Femur (tissue), 1 donor: ENCODE measurements around the gene ABI2.
"Not testable (repeated sequence)": the region's sequence is repeated elsewhere in the genome, so short reads cannot be mapped to it uniquely, and the experiment has no call there.

Source experiments
- DNase-seq: peaks from one replicate; pipeline ENCODE4 v3.0.0-alpha.2; 2017

Gene ABI2

DNA sequence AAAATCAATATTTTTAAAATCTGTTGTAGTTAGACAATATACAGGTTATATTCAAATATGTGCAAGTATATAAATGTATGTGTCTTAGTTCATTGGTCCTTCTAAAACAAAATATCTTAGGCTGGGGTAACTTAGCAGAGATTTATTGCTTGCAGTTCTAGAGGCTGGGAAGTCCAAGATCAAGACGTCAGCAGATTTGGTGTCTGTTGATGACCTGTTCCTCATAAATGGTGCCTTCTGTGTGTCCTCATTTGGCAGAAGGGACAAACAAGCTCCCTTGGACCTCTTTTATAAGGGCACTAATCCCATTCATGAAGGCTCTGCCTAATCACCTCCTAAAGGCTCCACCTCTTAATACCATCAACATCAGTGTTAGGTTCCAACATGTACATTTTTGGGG lies 31.3 kb downstream of the ABI2 start:
- DNase-seq: no peak

DNA sequence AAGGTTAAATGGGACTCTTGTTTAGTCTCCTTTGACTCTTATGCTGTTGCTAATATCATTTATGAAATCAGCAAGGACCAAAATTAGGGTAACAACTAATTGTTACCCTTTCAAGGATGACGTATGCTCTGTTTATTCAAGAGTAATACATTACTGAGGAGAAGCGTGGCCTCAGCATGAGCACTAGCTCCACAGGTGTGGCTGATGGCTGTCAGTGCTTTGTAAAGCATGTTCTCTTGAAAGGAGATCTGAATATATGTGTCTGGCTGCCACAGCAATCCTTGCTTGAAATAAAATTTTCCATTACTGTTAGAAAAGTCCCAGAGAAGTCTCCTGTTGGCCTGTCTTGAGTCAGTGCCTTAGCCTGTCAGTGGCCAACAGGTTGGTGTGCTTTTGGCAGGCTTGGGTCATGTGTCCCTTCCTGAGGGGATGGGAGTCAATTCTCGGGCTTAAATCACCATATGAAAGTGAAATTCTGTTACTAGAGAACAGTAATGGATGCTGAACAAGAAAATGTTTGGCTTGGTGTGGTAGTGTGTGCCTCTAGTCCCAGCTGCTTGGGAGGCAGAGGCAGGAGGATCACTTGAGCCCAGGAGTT lies 32.7 kb downstream of the ABI2 start:
- no peak for DNase-seq

DNA sequence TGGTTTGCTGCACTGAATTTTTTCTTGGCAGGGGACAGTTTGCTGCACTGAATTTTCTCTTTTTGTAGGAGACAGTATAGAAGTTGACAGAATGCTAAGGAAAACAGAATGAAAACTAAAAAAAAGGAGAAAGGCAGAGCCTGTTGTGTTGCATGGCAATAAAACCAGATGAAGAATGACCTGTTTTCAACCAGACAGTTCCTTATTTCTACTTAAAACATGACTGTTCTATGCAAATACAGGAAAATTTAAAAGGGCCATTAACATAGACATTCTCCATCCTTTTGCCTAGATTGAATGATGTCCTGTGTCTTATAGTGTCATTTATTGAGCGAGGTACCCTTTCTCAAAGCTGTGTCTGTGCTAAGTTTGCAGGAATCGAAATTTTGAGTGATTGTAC lies 33.3 kb downstream of the ABI2 start:
- no peak for DNase-seq

DNA sequence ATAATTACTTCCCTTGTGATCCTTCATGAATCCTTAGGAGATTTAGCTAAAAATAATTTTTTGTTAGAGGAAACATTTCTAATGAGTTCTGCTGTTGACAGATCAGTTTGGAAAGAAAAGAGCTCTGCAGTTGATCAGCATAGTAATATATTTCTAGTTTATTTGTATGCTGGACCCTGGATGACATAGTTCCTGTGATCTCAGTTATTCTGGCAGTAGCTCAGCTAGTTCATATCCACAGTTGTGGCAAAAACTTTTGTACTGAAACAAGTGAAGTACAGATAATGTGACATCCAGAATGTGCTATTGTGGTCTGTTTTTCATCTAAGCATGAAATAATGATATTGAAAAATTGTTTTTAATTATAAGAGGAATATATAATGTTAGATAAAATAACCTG lies 33.7 kb downstream of the ABI2 start:
- no peak for DNase-seq

DNA sequence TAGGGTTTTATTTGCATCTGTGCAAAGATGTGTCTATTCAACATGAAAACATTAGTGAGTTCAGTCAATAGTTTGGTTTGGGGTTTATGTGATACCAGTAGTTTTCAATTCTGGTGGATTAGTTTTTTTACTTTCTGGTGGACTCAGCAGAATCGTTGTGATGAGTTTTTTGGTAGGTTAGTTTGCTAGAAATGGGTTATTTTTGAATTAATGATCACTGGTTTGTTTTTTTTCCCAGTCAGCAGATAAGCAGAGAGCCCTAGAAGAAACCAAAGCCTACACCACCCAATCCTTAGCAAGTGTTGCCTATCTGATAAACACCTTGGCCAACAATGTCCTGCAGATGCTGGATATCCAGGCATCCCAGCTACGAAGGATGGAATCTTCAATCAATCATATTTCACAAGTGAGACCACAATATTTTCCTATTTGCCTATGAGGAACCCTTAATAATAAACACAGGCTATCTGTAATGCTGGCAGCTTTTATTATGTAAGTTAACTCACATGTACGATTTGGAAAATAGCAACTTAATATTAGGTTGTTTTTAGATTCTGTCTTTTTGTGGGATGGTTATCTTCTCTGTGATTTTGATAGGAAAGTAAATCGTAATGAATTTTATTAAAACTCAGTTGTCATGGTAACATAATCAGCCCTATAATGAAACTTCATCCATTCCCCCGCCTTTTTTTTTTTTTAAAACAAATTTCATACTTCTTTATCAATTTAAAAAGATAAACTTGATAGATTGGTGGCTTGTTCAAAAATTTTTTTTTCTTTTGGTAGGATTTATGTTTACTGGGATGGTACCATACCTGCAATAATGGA lies 38.7 kb downstream of the ABI2 start:
- DNase-seq: no peak

DNA sequence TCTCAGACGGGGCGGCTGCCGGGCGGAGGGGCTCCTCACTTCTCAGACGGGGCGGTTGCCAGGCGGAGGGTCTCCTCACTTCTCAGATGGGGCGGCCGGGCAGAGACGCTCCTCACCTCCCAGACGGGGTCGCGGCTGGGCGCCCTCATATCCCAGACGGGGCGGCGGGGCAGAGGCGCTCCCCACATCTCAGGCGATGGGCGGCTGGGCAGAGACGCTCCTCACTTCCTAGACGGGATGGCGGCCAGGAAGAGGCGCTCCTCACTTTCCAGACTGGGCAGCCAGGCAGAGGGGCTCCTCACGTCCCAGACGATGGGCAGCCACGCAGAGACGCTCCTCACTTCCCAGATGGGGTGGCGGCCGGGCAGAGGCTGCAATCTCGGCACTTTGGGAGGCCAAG lies 44.5 kb downstream of the ABI2 start:
- DNase-seq: not testable (repeated sequence)

DNA sequence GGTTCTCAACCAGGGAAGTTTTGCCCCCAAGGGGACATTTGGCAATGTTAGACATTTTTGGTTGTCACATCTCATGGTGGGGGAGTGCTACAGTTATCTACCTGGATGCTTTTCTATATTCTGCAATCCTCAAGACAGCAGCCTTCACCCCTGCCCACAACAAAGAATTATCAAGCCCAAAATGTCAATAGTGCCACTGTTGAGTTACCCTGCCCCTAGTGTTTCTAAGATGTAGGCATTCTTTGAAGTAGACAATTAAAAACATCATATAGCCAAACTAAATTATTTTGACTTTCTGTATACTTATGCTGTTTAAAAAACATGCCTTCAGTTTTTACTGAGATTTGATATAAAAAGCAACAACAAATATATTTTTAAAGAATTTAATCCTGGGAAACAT lies 48.0 kb downstream of the ABI2 start:
- no peak for DNase-seq

DNA sequence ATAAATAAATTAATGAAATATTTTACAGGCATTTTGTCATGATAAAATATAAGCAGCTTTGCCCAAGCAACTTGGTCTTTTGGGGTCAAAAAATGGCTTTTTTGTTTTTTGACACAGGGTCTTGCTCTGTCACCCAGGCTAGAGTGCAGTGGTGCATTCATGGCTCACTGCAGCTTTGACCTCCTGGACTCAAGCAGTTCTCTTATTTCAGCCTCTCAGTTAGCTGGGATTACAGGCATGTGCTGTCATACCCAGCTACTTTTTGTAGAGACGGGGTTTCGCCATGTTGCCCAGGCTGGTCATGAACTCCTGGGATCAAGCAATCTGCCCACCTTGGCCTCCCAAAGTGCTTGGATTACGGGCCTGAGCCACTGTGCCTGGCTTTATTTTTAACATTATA lies 51.0 kb downstream of the ABI2 start:
- DNase-seq: no peak

DNA sequence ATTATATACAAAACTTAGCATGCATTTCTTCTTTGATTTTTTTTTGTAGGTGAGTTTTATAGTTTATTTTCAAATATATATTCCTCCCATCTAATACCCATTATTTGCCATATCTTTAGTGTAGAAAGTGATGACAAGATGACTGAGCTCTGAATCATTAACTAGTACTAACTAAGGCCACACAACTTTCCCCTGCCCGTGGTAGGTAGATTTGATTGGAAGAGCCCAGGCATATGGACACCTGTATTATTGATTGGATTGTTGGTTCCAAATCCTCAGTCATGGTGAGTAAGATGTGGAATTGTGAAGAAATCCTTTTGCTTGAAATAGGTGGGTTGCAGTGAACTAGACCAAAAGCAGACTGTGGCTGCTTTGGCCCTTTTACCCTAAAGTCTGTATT lies 54.8 kb downstream of the ABI2 start:
- no peak for DNase-seq

DNA sequence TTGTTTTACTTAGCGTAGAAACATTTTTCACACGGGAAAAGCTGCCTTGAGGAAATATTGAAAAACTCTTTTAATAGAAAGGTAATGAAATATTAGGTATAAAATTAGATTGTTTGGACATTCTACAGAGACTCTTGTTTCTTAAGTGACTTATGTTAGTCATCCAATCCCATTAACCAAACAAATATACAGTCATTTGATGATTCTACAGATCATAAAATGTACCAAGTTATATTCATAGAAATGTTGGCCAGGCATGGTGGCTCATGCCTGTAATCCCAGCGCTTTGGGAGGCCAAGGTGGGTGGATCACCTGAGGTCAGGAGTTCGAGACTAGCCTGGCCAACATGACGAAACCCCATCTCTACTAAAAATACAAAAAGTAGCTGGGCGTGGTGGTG lies 60.0 kb downstream of the ABI2 start:
- not testable (repeated sequence) for DNase-seq

DNA sequence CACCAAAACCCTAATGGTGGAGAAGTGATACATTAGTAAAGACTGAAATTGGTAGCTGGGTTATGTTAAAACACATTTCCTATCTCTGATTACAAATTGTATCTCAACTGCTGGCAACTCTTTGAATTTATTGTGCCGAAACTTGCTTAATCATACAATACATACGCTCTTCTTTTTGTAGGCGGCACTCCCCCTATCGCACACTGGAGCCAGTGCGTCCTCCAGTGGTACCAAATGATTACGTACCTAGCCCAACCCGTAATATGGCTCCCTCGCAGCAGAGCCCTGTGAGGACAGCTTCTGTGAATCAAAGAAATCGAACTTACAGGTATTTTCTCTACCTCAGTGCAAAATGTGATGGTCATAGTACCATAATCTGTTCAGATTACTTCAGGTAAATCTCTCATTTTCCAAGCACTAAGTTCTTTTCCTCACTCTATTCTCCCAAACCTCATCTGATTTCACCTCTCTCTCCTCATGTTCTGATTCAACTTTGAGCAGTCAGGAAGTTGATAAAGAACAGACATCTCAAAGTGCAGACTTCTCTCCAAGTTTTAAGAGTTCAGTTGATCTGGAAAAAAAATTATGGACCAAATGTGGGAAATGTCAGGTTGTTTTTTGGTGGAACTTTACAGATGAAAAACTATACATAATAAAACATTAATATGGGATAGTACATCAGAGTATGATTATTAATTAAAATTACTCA lies 66.5 kb downstream of the ABI2 start:
- no peak for DNase-seq

DNA sequence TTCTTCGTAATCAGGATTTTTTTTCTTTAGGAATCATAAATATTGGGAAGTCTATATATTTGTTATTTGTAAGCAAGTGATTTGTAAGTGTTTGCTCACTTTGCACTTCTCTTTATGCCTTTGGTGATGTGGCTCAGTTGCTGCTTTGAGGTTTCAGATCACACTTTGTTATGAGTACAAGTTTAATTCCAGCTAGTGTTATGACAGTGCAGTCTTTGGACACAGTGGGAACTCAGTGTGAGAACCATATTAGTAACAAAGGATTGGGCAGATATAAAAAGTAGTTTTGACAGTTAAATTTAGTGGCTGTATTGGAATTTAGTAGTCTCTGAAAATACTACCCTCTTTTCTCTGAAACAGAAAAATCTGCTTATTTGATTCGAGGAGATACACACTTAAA lies 67.7 kb downstream of the ABI2 start:
- no peak for DNase-seq

DNA sequence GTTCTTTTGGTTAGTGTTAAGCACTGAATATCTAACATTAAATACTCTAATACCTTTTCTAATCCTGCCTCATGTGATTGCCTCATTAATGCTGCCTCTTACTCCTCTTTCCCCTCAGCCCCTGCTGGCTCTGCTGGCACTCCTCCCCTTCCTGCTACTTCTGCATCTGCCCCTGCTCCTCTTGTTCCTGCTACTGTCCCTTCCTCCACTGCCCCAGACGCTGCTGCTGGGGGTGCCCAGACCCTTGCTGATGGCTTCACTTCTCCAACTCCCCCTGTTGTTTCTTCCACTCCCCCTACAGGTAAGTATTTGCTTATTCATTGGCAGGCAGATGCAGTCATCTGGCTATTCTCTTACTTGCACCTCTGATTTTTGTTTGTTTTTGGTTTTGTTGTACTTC lies 68.5 kb downstream of the ABI2 start:
- DNase-seq: no peak

DNA sequence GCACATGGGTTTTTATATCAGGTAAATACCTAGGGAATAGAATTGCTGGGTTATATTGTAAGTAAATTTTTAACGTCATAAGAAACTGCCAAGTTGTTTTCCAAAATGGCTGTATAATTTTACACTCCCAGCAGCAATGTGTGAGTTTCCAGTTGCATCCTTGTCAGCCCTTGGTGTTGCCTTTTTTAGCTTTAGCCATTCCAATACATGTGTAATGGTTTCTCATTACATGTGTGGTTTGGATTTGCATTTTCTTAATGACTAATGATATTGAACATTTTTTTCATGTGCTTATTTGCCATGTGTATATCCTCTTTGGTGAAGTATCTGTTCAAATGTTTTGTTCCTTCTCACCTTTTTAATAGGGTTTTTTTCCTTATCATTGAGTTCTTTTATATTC lies 70.8 kb downstream of the ABI2 start:
- DNase-seq: no peak

DNA sequence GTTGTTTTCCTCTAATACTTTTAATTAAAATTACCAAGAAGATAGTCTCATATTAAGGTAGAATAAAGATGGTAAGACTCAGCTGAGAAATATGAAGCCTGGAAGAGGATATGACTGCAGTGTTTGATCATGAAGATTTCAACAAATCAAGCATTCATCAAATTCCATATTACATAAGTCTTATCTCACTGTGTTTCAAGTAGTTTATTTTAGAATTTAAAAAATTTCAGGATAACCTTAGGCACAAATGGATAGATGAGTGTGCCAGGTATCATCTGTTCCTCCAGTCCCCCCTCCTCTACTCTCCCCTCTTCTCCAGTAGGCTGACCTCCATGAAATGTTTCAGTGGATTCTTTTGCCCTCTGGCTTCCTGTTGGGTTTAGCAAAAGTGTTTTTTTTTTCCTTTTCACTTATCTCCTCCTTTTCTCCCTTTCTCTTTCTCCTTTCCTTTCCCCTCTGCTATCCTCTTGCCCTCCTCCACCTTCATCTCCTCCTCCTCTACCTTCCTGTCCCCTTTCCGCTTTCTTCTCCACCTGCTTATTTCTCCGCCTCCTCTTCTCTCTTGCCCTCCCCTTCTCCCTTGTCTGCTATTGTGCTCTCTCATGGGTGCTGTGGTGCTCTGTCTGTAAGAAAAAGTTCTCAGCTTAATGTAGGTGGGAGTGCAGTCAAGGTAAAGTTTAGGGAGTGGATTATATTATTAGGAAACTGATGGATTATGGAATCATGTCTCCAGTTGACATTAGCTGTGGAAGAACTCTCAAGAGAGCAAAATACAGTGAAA lies 72.8 kb downstream of the ABI2 start:
- no peak for DNase-seq

DNA sequence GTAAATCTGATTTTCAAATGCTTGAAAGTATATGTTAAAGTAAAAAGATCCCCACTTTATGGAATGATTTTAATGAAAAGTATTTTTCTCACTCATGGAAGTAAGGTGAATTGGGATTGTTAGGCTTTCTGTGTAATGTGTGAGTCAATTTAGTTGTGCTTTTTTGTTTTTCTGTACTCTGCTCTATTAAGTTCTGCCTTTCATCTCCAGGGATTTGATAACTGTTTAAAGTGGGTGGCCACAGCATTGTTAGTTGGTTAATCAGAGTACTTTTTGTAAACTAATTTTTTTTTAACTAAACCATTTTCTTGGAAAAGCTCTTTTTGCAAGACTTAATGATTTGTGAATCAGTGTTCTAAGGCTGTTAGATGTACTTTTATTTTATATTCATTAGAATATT lies 76.8 kb downstream of the ABI2 start:
- DNase-seq: no peak

DNA sequence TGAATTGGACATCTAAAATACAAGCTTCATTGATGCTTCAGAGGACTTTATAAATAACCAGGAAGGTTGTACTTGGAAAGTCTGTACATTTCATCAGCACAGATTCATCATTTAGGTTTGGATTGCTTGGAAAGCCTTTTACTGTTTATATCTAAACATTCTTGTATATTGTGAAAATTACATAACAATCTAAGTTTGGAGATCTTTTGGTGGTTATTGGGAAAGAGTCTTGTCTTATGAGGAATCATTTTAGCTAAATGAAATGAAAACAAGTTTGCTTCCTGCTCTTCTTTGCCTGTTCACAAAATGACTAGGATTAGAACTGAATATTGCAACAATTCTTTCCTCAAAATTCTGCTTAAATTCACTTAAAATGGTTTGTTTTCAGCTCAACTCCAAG lies 79.3 kb downstream of the ABI2 start:
- no peak for DNase-seq

DNA sequence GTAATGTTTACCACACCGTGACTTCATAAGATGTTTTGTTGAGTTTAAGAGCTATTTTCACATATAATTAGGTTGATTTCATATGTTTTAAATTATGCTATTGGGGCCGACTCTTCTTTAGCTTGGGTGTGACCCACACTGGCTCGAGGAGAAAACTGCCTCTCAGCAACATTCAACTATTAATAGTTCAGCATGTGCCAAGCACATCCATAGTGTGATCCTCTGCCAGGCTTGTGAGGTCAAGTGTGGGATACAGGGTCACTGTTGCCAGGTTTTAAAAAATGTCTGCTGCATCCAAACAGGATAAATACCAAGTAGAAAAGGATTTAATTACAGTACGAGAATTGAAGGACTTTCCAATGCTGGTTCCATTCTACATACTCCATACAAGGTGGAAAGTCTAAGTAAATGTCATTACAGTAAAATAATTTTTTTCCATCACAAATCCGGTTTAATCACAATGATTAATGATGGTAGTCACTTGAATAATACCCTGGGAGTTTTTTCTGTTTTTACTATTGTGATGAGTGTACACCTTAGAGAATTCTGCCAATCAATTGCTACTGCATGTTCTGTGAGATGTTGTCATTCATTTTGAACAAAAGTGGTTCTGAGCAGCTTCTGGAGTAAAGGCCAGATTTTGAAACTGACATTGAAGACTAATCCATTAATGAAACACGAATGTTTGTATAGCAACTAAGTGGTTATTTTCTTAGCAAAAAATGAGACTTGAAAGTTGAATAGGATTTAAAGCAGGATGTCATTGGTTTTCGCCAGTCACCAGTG lies 84.5 kb downstream of the ABI2 start:
- peak; percentile 40 for DNase-seq

DNA sequence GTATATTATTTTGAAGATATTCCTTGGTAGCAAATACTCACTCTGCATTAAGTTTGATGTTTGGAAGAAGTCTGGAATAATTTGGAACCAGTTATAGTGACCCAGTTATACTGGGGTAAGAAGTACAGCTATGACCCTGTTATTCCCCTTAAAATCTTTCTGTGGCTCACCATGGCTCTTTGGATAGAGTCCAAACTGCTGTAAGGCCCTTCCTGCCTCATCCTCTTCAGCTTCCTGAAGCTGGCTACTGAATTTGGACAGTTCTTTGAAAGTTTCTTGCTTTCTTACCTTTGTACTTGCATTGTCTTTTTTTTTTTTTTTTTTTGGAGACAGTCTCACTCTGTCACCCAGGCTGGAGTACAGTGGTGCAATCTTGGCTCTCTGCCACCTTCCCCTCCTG lies 85.6 kb downstream of the ABI2 start:
- DNase-seq: no peak

DNA sequence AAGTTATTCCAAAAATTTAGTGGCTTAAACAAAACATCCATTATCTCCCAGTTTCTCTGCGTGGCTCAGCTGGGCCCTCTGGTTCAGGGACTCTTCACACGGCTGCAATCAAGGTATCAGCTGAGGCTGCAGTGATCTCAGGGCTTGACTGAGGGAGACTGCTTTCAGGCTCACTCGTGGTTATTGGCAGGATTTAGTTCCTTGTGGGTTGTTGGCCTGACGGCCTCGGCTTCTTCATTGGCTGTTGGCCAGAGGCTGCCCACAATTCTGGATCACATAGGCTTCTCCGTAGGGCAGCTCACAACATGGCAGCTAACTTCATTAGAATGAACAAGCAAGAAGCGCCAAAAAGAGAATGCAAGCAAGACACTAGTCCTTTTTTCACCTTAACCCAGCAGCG lies 90.1 kb downstream of the ABI2 start:
- peak; percentile 39 for DNase-seq

DNA sequence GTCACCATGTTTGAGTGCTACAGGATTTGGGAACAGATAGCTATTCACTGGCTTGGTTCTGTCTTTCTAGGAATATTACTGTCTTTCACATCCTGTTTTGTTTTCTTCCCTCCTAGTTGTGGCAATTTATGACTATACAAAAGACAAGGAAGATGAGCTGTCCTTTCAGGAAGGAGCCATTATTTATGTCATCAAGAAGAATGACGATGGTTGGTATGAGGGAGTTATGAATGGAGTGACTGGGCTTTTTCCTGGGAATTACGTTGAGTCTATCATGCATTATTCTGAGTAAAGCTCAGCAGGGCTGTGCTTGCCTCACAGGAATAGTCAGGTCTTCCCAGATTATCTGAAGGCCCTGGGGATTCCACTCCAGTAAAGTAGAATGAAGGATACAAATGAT lies 98.9 kb downstream of the ABI2 start:
- no peak for DNase-seq

DNA sequence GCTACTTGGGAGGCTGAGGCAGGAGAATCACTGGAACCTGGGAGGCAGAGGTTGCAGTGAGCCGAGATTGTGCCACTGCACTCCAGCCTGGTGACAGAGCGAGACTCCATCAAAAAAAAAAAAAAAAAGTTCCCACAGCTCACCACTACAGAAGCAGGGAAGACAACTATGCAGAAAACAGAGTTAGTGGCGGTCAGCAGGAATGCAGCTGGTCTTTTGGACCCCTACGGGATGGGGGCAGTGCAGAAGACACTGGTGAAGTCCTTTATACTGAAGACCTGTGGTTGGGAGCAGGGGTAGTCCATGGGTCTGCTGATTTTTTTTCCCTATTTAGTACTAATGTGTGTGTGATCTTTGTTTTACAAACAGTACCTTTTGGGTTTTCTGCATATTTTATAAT lies 101.4 kb downstream of the ABI2 start:
- DNase-seq: not testable (repeated sequence)
